ENCODE results near the gene RABGAP1L.

DNA sequence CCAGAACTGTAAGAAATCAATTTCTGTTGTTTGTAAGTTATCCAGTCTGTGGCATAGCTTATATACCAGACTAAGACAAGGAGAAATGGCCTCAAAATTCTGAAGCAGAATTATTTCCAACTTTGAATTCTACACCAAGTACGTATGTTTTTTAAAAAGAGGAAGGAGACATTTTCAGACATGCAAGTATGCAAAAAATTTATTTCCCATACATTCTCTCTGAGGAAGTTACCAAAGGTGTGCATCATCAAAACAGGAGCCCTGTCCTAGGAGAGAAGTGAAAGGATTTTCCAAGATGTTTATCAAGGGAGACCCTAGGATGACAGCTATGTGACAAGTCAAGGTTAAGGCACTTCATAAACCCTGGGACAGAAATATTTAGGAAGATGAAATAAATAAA lies 49.3 kb upstream of the RABGAP1L start:
- TF ChIP-seq POLR2A (IDR thresholded peaks at IDR 0.05) (no peak), CTCF (IDR thresholded peaks at IDR 0.05) (no peak), EP300 (IDR thresholded peaks at IDR 0.05) (no peak)
